Liver (tissue), 3 donors: ENCODE measurements around the gene ZNF311.
A peak's percentile ranks its signal among the peaks of the same experiment; 100 is the strongest.

Experiments
- CTCF ChIP-seq: fragments of 150-350 bp; IDR thresholded peaks from 2 replicates; pipeline ENCODE4 v1.5.1; 2017; ENCODE audit warnings: improper control_type of control experiment, low read depth, low read length; ENCODE audit not compliant: missing input control
- HNF4G ChIP-seq: IDR thresholded peaks from 2 replicates; pipeline ENCODE4 v1.6.1; 2016; ENCODE audit warnings: antibody characterized with exemption
- JUND ChIP-seq, 2 donors: IDR thresholded peaks; 2 replicates each; pipeline ENCODE4 v1.6.1; 2016; ENCODE audit warnings: antibody characterized with exemption in 2 of 2
- MAX ChIP-seq: IDR thresholded peaks from 2 replicates; pipeline ENCODE4 v1.6.1; 2016; ENCODE audit warnings: antibody characterized with exemption
- RAD21 ChIP-seq, 2 donors: IDR thresholded peaks; 2 replicates each; pipeline ENCODE4 v1.6.1; 2016; ENCODE audit warnings: antibody characterized with exemption in 2 of 2, mild to moderate bottlenecking in 2 of 2
- REST ChIP-seq: IDR thresholded peaks from 2 replicates; pipeline ENCODE4 v1.6.1; 2016; ENCODE audit warnings: antibody characterized with exemption, mild to moderate bottlenecking
- RXRA ChIP-seq, 2 donors: IDR thresholded peaks; 2 replicates each; pipeline ENCODE4 v1.6.1; 2017 to 2018; ENCODE audit warnings: antibody characterized with exemption in 2 of 2, mild to moderate bottlenecking in 1 of 2
- SP1 ChIP-seq: IDR thresholded peaks from 2 replicates; pipeline ENCODE4 v1.6.1; 2018; ENCODE audit warnings: antibody characterized with exemption, mild to moderate bottlenecking
- YY1 ChIP-seq: IDR thresholded peaks from 2 replicates; pipeline ENCODE4 v1.6.1; 2016; ENCODE audit warnings: antibody characterized with exemption, mild to moderate bottlenecking
- ZBTB33 ChIP-seq: IDR thresholded peaks from 2 replicates; pipeline ENCODE4 v1.6.1; 2016; ENCODE audit warnings: antibody characterized with exemption
- donor health status: healthy.
- donor health status: healthy.

GRCh38 chr6:28988536-28989311 is 16.4 kb downstream of the ZNF311 start:
- TF ChIP-seq REST: no peak
- no peak for TF ChIP-seq HNF4G
- no peak for TF ChIP-seq YY1
- TF ChIP-seq JUND (IDR thresholded peaks at IDR 0.05): no peak
- TF ChIP-seq CTCF: peak; percentile 12
- no peak for TF ChIP-seq MAX
- TF ChIP-seq ZBTB33: no peak
- TF ChIP-seq RXRA (IDR thresholded peaks at IDR 0.05): no peak
- no peak for TF ChIP-seq SP1
- peak in 1 of 2 donors; percentile 54 for TF ChIP-seq RAD21 (IDR thresholded peaks at IDR 0.05)
